ENCODE data around the gene BAHD1. TPM values are rescaled to one million over a fixed set of nuclear protein-coding genes. Genes with fewer than 3 reads are reported as not detected.

BAHD1 gene
- 11.1 and 14.5 TPM in 2 replicates for total RNA-seq

DNA sequence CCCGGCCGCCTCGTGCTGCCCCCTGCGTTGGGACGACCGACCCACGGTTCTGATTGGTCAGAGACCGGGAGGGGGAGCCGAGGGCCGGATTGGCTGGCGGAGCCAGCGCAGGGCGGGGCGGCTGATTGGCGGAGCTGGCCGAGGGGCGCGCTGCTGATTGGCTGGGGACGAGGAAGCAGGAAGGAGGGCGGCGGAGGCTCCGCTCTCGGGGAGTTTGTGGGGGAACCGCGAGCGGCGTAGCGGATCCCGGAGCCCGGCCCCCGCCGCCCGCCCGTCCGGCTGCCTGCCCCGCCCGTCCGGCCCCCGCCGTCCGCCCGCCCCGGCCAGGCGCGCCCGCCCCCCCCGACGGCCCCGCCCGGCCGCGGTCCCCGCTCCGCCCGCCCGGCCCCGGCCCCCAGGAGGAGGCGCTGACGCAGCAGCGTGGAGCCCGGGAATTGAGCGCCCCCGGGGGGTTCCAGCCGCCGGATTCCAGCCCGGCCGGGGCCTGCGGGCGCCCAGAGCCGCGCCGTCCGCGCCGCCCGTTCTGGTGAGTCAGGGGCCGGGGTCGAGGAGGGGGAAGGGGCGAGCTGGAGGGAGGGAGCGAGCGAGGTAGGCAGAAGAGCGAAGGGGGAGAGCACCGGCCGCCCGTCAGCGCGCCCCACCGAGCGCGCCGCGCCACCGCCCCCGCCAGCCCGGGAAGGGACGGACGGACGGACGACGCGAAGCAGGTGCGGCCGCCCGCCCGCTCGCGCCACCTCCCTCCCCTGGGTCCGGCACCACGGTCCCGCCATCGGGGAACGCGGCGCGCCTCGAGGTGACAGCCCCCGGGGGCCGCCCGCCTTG lies at the start of gene BAHD1:
TSS of gene BAHD1 (plus strand) at position 211 of the 822 bp plus-strand sequence. CDS start 17,512 bp downstream, outside the sequence.

DNA sequence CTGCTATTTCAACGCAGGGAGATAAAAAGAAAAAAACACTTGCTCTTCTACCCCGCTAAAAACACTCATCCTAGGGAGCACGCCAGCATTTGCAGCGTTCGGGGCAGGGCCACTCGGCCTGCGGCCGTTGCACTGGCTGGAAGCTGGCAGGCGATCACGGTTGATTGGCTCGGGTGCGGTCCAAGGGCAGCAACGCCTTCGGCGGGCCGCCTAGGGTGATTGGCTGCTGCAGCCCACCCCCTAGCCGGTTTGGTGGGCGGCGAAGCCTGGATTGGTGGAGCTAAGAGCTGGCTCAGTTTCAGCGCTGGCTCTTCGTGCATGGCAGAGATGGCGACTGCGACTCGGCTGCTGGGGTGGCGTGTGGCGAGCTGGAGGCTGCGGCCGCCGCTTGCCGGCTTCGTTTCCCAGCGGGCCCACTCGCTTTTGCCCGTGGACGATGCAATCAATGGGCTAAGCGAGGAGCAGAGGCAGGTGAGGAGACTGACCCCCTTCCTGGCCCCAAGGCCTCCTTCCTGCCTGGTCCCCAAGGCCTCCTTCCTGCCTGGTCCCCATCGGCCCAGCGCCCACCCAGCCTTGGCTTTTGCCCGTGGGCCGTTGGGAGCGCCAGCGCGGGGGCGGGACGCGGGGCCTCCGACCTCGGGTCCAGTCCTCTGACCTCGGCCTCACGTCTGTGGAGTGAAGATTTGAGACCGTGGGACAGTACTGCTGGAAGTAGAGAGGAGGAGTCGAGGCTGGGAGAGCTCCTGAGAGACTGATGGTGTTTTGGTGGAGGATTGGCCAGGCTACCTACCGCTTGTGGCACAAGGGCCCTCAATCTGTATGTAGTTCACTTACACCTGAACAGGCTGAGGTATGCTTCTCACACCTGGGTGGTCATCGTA lies 35.0 kb upstream of the BAHD1 start, which contains the start of gene IVD:
TSS of gene IVD (plus strand) at position 295 of the 881 bp plus-strand sequence. CDS start at position 328, 33 bp downstream.

DNA sequence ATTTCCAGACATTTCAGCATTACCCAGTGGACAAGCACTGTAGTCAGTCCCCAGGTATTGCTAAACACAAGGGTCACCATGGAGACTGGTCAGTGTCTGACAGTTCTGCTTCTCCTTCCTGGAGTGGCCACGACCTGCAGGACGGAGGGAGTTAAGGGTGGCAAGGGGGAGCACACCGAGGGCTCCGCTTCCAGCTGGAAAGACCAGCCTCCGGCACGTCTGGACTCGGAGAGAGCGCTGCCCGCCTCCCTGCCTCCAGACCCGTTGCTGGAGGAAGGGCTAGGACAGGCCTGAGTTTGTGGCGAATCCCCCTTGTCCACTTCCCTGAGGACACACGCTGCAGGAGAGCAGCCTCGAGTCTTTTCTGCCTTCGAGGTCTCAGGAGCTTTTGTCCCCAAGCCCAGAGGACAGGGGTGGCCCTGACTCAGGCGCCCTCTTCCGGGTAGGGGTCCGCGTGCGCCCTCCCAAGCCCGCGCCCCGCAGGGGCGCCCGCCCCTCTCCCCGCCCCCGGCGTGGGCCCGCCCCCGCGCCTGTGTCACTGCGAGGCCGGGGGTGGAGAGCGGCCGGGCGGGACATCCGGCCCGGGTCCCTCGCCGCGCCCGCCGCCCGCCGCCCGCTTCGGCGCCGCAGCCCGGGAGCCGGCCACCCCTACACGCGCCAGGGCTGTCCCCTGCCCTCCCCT lies 29.8 kb downstream of the BAHD1 start, which contains the start of gene CHST14:
TSS of gene CHST14 (plus strand) at position 562 of the 682 bp plus-strand sequence. CDS start 230 bp downstream, outside the sequence.

Other genes starting within 250 kb of the BAHD1 start
- gene PAK6, start 201.9 kb upstream of the BAHD1 start, total RNA-seq = 36.9 and 39.2 TPM in 2 replicates
- gene ANKRD63, start 157.9 kb upstream of the BAHD1 start, total RNA-seq = not detected in 2 replicates
- 0.28 and 1.4 TPM in 2 replicates for gene PLCB2, start 133.0 kb upstream of the BAHD1 start, total RNA-seq
- gene INAFM2, start 117.3 kb upstream of the BAHD1 start, total RNA-seq = 12.5 and 16.4 TPM in 2 replicates
- 4.1 and 28.8 TPM in 2 replicates for gene CCDC9B, start 100.0 kb upstream of the BAHD1 start, total RNA-seq
- gene PHGR1, start 89.9 kb upstream of the BAHD1 start, total RNA-seq = not detected in 2 replicates
- under 0.01 and 0.14 TPM in 2 replicates for gene DISP2, start 82.7 kb upstream of the BAHD1 start, total RNA-seq
- gene KNSTRN, start 58.2 kb upstream of the BAHD1 start, total RNA-seq = 29.9 and 39.5 TPM in 2 replicates
- gene IVD, start 35.2 kb upstream of the BAHD1 start, total RNA-seq = 16.2 and 28.3 TPM in 2 replicates
- 8.9 and 9.5 TPM in 2 replicates for gene CHST14, start 30.0 kb downstream of the BAHD1 start, total RNA-seq
- 8.0 and 17.8 TPM in 2 replicates for gene CCDC32, start 124.1 kb downstream of the BAHD1 start, total RNA-seq
- gene RPUSD2, start 128.3 kb downstream of the BAHD1 start, total RNA-seq = 13.7 and 16.2 TPM in 2 replicates
- 12.6 and 20.0 TPM in 2 replicates for gene KNL1, start 153.3 kb downstream of the BAHD1 start, total RNA-seq

Data from airway epithelial cell (primary cell).